CD14-positive monocyte (primary cell): ENCODE measurements around the gene EBF3. TPM values are rescaled to one million over a fixed set of nuclear protein-coding genes. Genes with fewer than 3 reads are reported as not detected.

Experiments
- DNase-seq, 3 donors: peaks; one replicate each; pipeline ENCODE4 v3.0.0-alpha.2; 2011 to 2022
- H2AFZ ChIP-seq: 2 replicates; pipeline ENCODE4 v1.6.0; 2012; ENCODE audit warnings: mild to moderate bottlenecking, low read depth, low read length, inconsistent platforms; ENCODE audit not compliant: insufficient read depth, poor library complexity, severe bottlenecking
- H3K27ac ChIP-seq, 2 donors: 1 replicate in 1 of 2; 2 replicates in 1 of 2; pipeline ENCODE4 v1.5.1; 2012 to 2013; ENCODE audit warnings: low read length in 2 of 2, control low read depth in 1 of 2, inconsistent platforms in 1 of 2, low read depth in 1 of 2, mild to moderate bottlenecking in 1 of 2
- H3K27me3 ChIP-seq, 2 donors: one replicate each; pipeline versions ENCODE4 v1.6.0 to v1.6.1; 2011 to 2013; ENCODE audit warnings: low read length in 2 of 2; ENCODE audit not compliant: control insufficient read depth in 2 of 2, insufficient read depth in 2 of 2
- H3K36me3 ChIP-seq, 2 donors: replicated peaks in 1 of 2; 1 replicate in 1 of 2; 2 replicates in 1 of 2; pipeline versions ENCODE4 v1.5.1 to v1.6.1; 2012 to 2013; ENCODE audit warnings: low read length in 2 of 2, control low read depth in 1 of 2, inconsistent platforms in 1 of 2, mild to moderate bottlenecking in 1 of 2; ENCODE audit not compliant: insufficient read depth in 2 of 2, control insufficient read depth in 1 of 2
- H3K4me1 ChIP-seq, 2 donors: 1 replicate in 1 of 2; 2 replicates in 1 of 2; pipeline versions ENCODE4 v1.5.1 to v1.6.1; 2012 to 2013; ENCODE audit warnings: low read length in 2 of 2, control low read depth in 1 of 2, inconsistent platforms in 1 of 2, mild to moderate bottlenecking in 1 of 2, moderate library complexity in 1 of 2; ENCODE audit not compliant: insufficient read depth in 2 of 2, control insufficient read depth in 1 of 2
- H3K4me2 ChIP-seq: replicated peaks from 2 replicates; pipeline ENCODE3; 2012; ENCODE audit warnings: low read length, moderate library complexity, mild to moderate bottlenecking; ENCODE audit not compliant: poor library complexity, severe bottlenecking; ENCODE audit errors: extremely low read depth
- H3K4me3 ChIP-seq, 3 experiments: fragments of 200-600 bp in 1 of 3; sonication (generic) in 1 of 3; replicated peaks in 1 of 3; 1 replicate in 2 of 3; 2 replicates in 1 of 3; pipeline ENCODE4 v1.5.1; 2011 to 2013; ENCODE audit warnings: low read length in 3 of 3, mild to moderate bottlenecking in 3 of 3, control low read depth in 2 of 3, low read depth in 2 of 3, inconsistent platforms in 1 of 3, moderate library complexity in 1 of 3
- H3K79me2 ChIP-seq: 2 replicates; pipeline ENCODE4 v1.6.0; 2012; ENCODE audit warnings: mild to moderate bottlenecking, control low read depth, inconsistent platforms, low read length, moderate library complexity; ENCODE audit not compliant: insufficient read depth
- H3K9ac ChIP-seq: 2 replicates; pipeline ENCODE4 v1.6.0; 2017; ENCODE audit warnings: low read length, mild to moderate bottlenecking; ENCODE audit not compliant: insufficient read depth, poor library complexity, severe bottlenecking
- H3K9me3 ChIP-seq, 2 donors: replicated peaks in 1 of 2; 1 replicate in 1 of 2; 2 replicates in 1 of 2; pipeline versions ENCODE4 v1.5.1 to v1.6.1; 2012 to 2013; ENCODE audit warnings: low read length in 2 of 2, control low read depth in 1 of 2; ENCODE audit not compliant: control insufficient read depth in 1 of 2, insufficient read depth in 1 of 2
- H4K20me1 ChIP-seq: 2 replicates; pipeline ENCODE4 v1.6.0; 2012; ENCODE audit warnings: mild to moderate bottlenecking, low read length, control low read depth, moderate library complexity; ENCODE audit not compliant: insufficient read depth
- H3K27ac Mint-ChIP-seq, 7 donors: one replicate each; pipeline ENCODE4 v1.8.0; 2020; ENCODE audit warnings: mild to moderate bottlenecking in 7 of 7, mixed read lengths in 7 of 7, moderate library complexity in 6 of 7, inconsistent platforms in 2 of 7
- H3K27me3 Mint-ChIP-seq, 3 donors: one replicate each; pipeline ENCODE4 v1.8.0; 2021 to 2022; ENCODE audit warnings: low read depth in 3 of 3, mild to moderate bottlenecking in 3 of 3, mixed read lengths in 3 of 3, moderate library complexity in 3 of 3, inconsistent platforms in 1 of 3
- H3K36me3 Mint-ChIP-seq, 2 donors: one replicate each; pipeline ENCODE4 v1.8.0; 2020; ENCODE audit warnings: mixed read lengths in 2 of 2, inconsistent platforms in 1 of 2, mild to moderate bottlenecking in 1 of 2
- H3K4me1 Mint-ChIP-seq: one replicate; pipeline ENCODE4 v1.8.0; 2020; ENCODE audit warnings: mild to moderate bottlenecking, mixed read lengths
- H3K4me3 Mint-ChIP-seq, 2 donors: one replicate each; pipeline ENCODE4 v1.8.0; 2020; ENCODE audit warnings: mild to moderate bottlenecking in 2 of 2, mixed read lengths in 2 of 2, moderate library complexity in 1 of 2
- H3K9me3 Mint-ChIP-seq, 7 donors: one replicate each; pipeline ENCODE4 v1.8.0; 2020 to 2022; ENCODE audit warnings: mixed read lengths in 7 of 7, mild to moderate bottlenecking in 6 of 7, moderate library complexity in 6 of 7, inconsistent platforms in 2 of 7
- WGBS: methylation state at CpG from one replicate; pipeline ENCODE4 v1.1.5; 2013; ENCODE audit warnings: missing lambda C conversion rate; ENCODE audit not compliant: insufficient coverage; 5-methylcytosine and 5-hydroxymethylcytosine counted together
- intact Hi-C, 2 donors: fragments of 100-400 bp; cut with micrococcal nuclease; formaldehyde crosslinking; loops; one replicate each; pipeline versions ENCODE4 v1.15.0 to v1.15.1; 2023
- polyA plus RNA-seq, 3 donors: library from polyadenylated mRNA; depleted of rRNA in 1 of 3; unstranded in 2 of 3; stranded (reverse) in 1 of 3; fragments of 300-500 nt in 2 of 3; fragments of >200 nt in 1 of 3; fragmentation: Illumina TruSeq in 2 of 3; gene quantifications; 1 replicate in 2 of 3; 2 replicates in 1 of 3; pipeline ENCODE4 v1.2.3, GENCODE V29; 2012 to 2021
- TF ChIP-seq, protein P1 (sequence below): fragments of 200-600 bp; IDR thresholded peaks from one replicate; pipeline ENCODE4 v1.8.0; 2022; ENCODE audit warnings: antibody characterized with exemption, mild to moderate bottlenecking

Gene EBF3
- polyA plus RNA-seq, 3 donors = not detected

DNA sequence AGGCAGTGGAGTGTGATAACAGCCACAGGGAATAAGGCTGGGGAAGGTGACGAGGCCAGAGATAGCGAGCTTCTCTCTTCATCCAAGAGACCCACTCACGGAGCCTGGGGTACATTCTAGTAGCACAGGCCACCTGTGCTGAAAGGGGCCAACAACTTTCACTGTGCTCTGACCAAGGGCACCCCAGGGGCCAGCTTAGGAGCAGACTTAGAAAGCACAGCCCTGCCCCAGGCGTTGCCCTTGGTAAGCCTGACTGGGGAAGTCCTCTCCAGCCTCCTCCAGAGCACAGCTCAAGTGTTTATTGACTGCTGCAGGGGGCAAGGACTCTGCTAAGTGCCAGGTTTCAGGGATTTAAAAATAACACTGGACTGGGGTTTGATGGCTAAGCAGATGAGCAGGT, 44.7 kb downstream of the EBF3 start:
- Histone ChIP-seq H2AFZ (no peak overlapping the region), H3K4me2 (no peak overlapping the region), H3K27ac (no peak overlapping the region), H3K9ac (no peak overlapping the region), H3K79me2 (no peaks in the 10 kb centered on the region), H3K9me3 (no peaks in the 10 kb centered on the region), H3K36me3 (no peaks in the 10 kb centered on the region), H3K4me3 (no peak overlapping the region), H3K27me3 (no peaks in the 10 kb centered on the region), H3K4me1 (no peaks in the 10 kb centered on the region), H4K20me1 (no peaks in the 10 kb centered on the region)
- WGBS = 88% methylated on average over 3 of the region's 4 CpGs
- Mint-ChIP-seq H3K4me1 (no peaks in the 10 kb centered on the region), H3K36me3 (no peaks in the 10 kb centered on the region), H3K27me3 (peaks cover 2% of the 10 kb centered on the region in 3 donors), H3K9me3 (peaks cover 0 to 7% (median 2%) of the 10 kb centered on the region in 7 donors), H3K4me3 (no peak overlapping the region), H3K27ac (no peak overlapping the region)
- no peak for DNase-seq
- intact Hi-C loops = no loop called here
- TF ChIP-seq, protein P1, sequence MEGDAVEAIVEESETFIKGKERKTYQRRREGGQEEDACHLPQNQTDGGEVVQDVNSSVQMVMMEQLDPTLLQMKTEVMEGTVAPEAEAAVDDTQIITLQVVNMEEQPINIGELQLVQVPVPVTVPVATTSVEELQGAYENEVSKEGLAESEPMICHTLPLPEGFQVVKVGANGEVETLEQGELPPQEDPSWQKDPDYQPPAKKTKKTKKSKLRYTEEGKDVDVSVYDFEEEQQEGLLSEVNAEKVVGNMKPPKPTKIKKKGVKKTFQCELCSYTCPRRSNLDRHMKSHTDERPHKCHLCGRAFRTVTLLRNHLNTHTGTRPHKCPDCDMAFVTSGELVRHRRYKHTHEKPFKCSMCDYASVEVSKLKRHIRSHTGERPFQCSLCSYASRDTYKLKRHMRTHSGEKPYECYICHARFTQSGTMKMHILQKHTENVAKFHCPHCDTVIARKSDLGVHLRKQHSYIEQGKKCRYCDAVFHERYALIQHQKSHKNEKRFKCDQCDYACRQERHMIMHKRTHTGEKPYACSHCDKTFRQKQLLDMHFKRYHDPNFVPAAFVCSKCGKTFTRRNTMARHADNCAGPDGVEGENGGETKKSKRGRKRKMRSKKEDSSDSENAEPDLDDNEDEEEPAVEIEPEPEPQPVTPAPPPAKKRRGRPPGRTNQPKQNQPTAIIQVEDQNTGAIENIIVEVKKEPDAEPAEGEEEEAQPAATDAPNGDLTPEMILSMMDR = no peak

DNA sequence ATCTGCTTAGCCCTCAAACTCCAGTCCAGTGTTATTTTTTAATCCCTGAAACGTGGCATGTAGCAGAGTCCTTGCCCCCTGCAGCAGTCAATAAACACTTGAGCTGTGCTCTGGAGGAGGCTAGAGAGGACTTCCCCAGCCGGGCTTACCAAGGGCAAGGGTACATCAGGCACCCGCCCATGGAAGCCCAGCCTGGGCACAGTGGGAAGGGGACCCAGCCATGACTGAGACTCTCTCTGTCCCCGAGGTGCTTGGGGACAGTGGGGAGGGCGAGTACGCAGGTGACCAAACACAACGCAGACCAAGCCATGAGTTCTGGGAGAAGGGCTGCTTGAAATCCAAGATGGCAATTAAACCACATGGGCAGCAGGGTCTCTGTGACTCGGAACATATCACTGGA, 45.2 kb downstream of the EBF3 start:
- Mint-ChIP-seq H3K27ac (no peak overlapping the region), H3K4me3 (no peak overlapping the region), H3K9me3 (peaks cover 0 to 7% (median 2%) of the 10 kb centered on the region in 7 donors), H3K4me1 (no peaks in the 10 kb centered on the region), H3K36me3 (no peaks in the 10 kb centered on the region), H3K27me3 (peaks cover 2% of the 10 kb centered on the region in 3 donors)
- DNase-seq = no peak
- H3K27ac ChIP-seq = no peak overlapping the region
- no peak overlapping the region for H3K4me2 ChIP-seq
- no peaks in the 10 kb centered on the region for H3K27me3 ChIP-seq
- H3K36me3 ChIP-seq = no peaks in the 10 kb centered on the region
- no peaks in the 10 kb centered on the region for H4K20me1 ChIP-seq
- no peak overlapping the region for H3K4me3 ChIP-seq
- no peak overlapping the region for H2AFZ ChIP-seq
- no peaks in the 10 kb centered on the region for H3K4me1 ChIP-seq
- TF ChIP-seq, protein P1 = no peak
- H3K79me2 ChIP-seq = no peaks in the 10 kb centered on the region
- no peaks in the 10 kb centered on the region for H3K9me3 ChIP-seq
- H3K9ac ChIP-seq = no peak overlapping the region
- intact Hi-C loops = no loop called here
- 92% methylated on average over 7 of the region's 8 CpGs for WGBS
